ENCODE results near the gene TARDBP.

- TF ChIP-seq, protein P1, sequence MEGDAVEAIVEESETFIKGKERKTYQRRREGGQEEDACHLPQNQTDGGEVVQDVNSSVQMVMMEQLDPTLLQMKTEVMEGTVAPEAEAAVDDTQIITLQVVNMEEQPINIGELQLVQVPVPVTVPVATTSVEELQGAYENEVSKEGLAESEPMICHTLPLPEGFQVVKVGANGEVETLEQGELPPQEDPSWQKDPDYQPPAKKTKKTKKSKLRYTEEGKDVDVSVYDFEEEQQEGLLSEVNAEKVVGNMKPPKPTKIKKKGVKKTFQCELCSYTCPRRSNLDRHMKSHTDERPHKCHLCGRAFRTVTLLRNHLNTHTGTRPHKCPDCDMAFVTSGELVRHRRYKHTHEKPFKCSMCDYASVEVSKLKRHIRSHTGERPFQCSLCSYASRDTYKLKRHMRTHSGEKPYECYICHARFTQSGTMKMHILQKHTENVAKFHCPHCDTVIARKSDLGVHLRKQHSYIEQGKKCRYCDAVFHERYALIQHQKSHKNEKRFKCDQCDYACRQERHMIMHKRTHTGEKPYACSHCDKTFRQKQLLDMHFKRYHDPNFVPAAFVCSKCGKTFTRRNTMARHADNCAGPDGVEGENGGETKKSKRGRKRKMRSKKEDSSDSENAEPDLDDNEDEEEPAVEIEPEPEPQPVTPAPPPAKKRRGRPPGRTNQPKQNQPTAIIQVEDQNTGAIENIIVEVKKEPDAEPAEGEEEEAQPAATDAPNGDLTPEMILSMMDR (IDR thresholded peaks at IDR 0.05; ENCODE audit: poor library complexity, severe bottlenecking): no peak
- peak; percentile 94 for TF ChIP-seq TAF1 (IDR thresholded peaks at IDR 0.05; ENCODE audit: low read depth)
- TF ChIP-seq, protein P2, sequence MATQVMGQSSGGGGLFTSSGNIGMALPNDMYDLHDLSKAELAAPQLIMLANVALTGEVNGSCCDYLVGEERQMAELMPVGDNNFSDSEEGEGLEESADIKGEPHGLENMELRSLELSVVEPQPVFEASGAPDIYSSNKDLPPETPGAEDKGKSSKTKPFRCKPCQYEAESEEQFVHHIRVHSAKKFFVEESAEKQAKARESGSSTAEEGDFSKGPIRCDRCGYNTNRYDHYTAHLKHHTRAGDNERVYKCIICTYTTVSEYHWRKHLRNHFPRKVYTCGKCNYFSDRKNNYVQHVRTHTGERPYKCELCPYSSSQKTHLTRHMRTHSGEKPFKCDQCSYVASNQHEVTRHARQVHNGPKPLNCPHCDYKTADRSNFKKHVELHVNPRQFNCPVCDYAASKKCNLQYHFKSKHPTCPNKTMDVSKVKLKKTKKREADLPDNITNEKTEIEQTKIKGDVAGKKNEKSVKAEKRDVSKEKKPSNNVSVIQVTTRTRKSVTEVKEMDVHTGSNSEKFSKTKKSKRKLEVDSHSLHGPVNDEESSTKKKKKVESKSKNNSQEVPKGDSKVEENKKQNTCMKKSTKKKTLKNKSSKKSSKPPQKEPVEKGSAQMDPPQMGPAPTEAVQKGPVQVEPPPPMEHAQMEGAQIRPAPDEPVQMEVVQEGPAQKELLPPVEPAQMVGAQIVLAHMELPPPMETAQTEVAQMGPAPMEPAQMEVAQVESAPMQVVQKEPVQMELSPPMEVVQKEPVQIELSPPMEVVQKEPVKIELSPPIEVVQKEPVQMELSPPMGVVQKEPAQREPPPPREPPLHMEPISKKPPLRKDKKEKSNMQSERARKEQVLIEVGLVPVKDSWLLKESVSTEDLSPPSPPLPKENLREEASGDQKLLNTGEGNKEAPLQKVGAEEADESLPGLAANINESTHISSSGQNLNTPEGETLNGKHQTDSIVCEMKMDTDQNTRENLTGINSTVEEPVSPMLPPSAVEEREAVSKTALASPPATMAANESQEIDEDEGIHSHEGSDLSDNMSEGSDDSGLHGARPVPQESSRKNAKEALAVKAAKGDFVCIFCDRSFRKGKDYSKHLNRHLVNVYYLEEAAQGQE (IDR thresholded peaks at IDR 0.05; ENCODE audit: borderline replicate concordance): peak; percentile 87
- peak; percentile 99 for TF ChIP-seq POLR2AphosphoS5 (IDR thresholded peaks at IDR 0.05)
- no peak for TF ChIP-seq SMC3 (conservative IDR thresholded peaks at IDR 0.05; ENCODE audit: poor library complexity)
- TF ChIP-seq EZH2 (IDR thresholded peaks at IDR 0.05; ENCODE audit: borderline replicate concordance, insufficient read depth, low read length, poor library complexity, severe bottlenecking): no peak
- TF ChIP-seq EP300 (conservative IDR thresholded peaks at IDR 0.05; ENCODE audit: poor library complexity, severe bottlenecking): peak; percentile 64
- TF ChIP-seq RAD21 (conservative IDR thresholded peaks at IDR 0.05): peak; percentile 36
- peak; percentile 72 for TF ChIP-seq MXI1 (conservative IDR thresholded peaks at IDR 0.05; ENCODE audit: poor library complexity, severe bottlenecking)
These were observed at the start of gene TARDBP for GRCh38 chr1:11012260-11013159.

Data from neural cell (in vitro differentiated cells).